ENCODE measurements around the gene FAM107B. TPM values are rescaled to one million over a fixed set of nuclear protein-coding genes. Genes with fewer than 3 reads are reported as not detected.
A peak's percentile ranks its signal among the peaks of the same experiment; 100 is the strongest.

FAM107B gene
- total RNA-seq, 3 donors from 2014 or later: 30.8 to 56.1 (median 51.8) TPM

DNA sequence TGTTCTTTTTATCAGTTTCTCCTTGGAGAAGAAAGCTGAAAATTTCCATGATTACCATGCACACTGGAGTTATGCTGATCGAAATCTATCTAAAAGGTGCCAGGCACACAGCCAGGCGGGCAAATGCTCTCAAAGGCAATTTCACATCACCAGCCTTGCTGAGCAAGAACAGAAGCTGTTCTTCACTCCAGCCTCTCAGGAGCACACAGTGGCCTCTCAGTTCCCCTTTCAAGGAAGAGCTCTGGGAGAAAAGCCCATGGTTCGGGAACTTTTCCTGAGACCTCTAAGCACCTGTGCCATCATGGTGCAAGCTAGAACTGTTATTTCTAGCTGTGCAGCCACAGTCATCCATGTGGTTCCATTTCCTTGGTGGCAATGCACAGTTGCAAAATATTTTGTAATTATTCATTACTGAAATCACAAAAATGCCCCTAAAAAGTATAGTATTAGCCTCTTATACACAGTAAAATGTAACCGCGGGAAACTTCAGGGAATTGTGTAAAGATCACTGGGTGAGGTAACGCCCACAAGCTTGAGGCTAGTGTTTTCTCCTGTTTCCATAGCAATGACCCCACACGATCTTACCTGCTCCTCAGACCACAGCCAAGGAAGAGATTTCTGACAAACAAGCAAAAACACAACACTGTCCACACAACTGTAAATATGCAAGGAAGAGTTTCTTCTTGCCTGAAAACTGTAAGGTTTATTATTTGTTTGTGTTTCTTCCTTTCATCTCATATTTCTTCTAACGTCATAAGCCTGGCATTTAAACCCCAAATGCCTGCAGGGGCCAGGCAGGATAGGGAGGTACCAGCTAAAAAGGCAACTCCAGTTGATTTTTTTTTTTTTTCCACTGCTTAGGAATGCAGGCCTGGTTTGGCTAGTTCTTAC, 121.2 kb downstream of the FAM107B start:
- Histone ChIP-seq H3K36me3 (no peaks in the 10 kb centered on the region), H3K27me3 (no peaks in the 10 kb centered on the region), H3K9me3 (no peaks in the 10 kb centered on the region), H3K4me3 (peak overlapping the region in 1 of 3 donors; percentile 17), H3K27ac (peak overlapping the region; percentile 90 to 92), H3K4me1 (peaks cover 4 to 22% of the 10 kb centered on the region in 2 donors)
- peak; percentile 60 to 75 for DNase-seq (ENCODE audit: low spot score in 2 of 2)
- intact Hi-C loops (cut with DNase I; ENCODE audit: low total_unique reads): no loop called here
- no peak for TF ChIP-seq POLR2A (IDR thresholded peaks at IDR 0.05)
- TF ChIP-seq POLR2AphosphoS5 (IDR thresholded peaks at IDR 0.05): peak in 2 of 3 donors; percentile 35 to 40

DNA sequence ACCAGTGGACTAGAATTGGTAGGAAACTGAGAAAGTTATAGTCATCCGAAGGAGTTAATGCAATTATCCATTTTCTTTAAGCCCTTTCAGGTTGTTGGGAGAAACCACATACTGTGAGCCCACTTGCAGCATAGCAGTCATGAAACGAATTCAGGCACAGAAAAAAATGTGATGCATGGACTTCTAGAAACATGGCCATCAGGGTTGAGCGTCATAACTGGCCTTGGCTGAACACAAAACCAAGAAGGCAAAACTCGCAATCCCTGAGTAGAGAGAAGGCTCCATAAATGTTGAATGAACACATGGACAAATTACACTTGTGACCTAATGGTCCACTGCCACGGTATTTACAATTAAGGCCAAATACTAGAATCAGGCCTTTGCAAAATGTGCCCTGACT, 121.9 kb downstream of the FAM107B start:
- no peak for DNase-seq (ENCODE audit: low spot score in 2 of 2)
- Histone ChIP-seq H3K4me1 (peaks cover 4 to 27% of the 10 kb centered on the region in 2 donors), H3K9me3 (no peaks in the 10 kb centered on the region), H3K36me3 (no peaks in the 10 kb centered on the region), H3K4me3 (no peak overlapping the region), H3K27me3 (no peaks in the 10 kb centered on the region), H3K27ac (peak overlapping the region; percentile 90 to 92)
- TF ChIP-seq, protein P1, sequence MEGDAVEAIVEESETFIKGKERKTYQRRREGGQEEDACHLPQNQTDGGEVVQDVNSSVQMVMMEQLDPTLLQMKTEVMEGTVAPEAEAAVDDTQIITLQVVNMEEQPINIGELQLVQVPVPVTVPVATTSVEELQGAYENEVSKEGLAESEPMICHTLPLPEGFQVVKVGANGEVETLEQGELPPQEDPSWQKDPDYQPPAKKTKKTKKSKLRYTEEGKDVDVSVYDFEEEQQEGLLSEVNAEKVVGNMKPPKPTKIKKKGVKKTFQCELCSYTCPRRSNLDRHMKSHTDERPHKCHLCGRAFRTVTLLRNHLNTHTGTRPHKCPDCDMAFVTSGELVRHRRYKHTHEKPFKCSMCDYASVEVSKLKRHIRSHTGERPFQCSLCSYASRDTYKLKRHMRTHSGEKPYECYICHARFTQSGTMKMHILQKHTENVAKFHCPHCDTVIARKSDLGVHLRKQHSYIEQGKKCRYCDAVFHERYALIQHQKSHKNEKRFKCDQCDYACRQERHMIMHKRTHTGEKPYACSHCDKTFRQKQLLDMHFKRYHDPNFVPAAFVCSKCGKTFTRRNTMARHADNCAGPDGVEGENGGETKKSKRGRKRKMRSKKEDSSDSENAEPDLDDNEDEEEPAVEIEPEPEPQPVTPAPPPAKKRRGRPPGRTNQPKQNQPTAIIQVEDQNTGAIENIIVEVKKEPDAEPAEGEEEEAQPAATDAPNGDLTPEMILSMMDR (IDR thresholded peaks at IDR 0.05): no peak
- TF ChIP-seq POLR2AphosphoS5 (IDR thresholded peaks at IDR 0.05): no peak
- TF ChIP-seq POLR2A (IDR thresholded peaks at IDR 0.05): no peak
- intact Hi-C loops (cut with DNase I; ENCODE audit: low total_unique reads): no loop called here

DNA sequence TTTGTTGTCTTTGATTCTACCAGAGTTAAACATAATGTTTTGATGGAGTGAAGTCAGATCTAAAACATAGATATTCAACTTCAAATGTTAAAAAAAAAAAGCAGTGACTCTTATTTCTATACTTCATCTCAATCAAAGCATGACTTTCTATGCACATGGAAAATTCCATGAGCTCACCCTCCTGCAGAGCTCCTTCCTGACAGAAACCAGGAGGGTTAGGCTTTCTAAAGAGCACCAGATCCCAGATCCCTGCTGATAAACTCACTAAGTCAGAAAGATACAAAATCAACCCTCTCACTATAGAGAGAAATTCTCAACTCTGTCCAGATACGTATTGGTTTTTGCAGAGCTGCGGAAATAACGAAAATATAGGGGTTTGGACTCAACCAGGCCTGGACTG, 122.6 kb downstream of the FAM107B start:
- Histone ChIP-seq H3K9me3 (no peaks in the 10 kb centered on the region), H3K4me3 (no peak overlapping the region), H3K27ac (peak overlapping the region; percentile 90 to 92), H3K36me3 (no peaks in the 10 kb centered on the region), H3K27me3 (no peaks in the 10 kb centered on the region), H3K4me1 (peaks cover 4 to 27% of the 10 kb centered on the region in 2 donors)
- TF ChIP-seq, protein P1 (IDR thresholded peaks at IDR 0.05): no peak
- TF ChIP-seq POLR2A (IDR thresholded peaks at IDR 0.05) (no peak), POLR2AphosphoS5 (IDR thresholded peaks at IDR 0.05) (no peak)
- intact Hi-C loops (cut with DNase I; ENCODE audit: low total_unique reads): no loop called here
- DNase-seq (ENCODE audit: low spot score in 2 of 2): no peak

DNA sequence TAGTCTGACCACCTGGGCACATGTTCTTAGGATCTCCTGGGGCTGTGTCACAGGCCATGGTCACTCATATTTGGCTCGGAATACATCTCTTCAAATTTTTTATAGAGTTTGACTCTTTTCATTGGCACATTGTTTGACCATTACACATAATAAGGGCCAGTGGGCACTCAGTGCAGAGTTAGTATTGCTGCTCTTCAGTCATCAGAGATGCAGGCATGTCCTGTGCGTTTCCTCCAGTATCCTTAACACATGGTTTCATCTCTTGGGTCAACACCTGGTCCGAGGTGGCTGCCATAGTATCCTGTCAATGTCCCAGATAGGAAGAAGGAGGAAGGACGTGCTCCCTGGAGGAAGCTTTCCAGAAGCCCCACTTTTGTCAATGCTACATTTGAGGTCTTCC, 125.0 kb downstream of the FAM107B start:
- intact Hi-C loops (cut with DNase I; ENCODE audit: low total_unique reads): no loop called here
- Histone ChIP-seq H3K27ac (no peak overlapping the region), H3K9me3 (no peaks in the 10 kb centered on the region), H3K27me3 (no peaks in the 10 kb centered on the region), H3K4me3 (no peak overlapping the region), H3K36me3 (no peaks in the 10 kb centered on the region), H3K4me1 (peaks cover 4 to 23% of the 10 kb centered on the region in 2 donors)
- TF ChIP-seq, protein P1 (IDR thresholded peaks at IDR 0.05): no peak
- TF ChIP-seq POLR2A (IDR thresholded peaks at IDR 0.05) (no peak), POLR2AphosphoS5 (IDR thresholded peaks at IDR 0.05) (no peak)
- no peak for DNase-seq (ENCODE audit: low spot score in 2 of 2)

DNA sequence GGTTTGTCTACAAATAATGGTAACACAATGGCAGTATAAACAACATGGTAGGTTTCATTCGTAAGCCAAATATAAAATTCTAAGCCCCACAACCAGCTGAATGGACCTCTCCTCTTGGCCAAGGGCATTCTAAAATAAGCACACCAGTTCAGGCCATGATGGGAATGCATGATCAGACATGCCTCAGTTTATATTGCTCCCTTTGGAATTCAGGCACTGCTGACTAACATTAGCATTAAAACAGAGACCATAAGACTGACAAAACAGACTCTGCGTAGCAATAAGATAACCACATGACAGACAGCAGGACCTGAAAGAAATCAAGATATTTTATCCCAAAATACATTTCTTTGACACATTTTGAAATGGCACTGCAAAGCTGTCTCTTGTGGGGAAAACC, 125.8 kb downstream of the FAM107B start:
- Histone ChIP-seq H3K36me3 (no peaks in the 10 kb centered on the region), H3K4me3 (no peak overlapping the region), H3K27me3 (no peaks in the 10 kb centered on the region), H3K27ac (peak overlapping the region in 1 of 2 donors; percentile 70), H3K9me3 (no peaks in the 10 kb centered on the region), H3K4me1 (peaks cover 4 to 15% of the 10 kb centered on the region in 2 donors)
- intact Hi-C loops (cut with DNase I; ENCODE audit: low total_unique reads): no loop called here
- no peak for DNase-seq (ENCODE audit: low spot score in 2 of 2)
- TF ChIP-seq POLR2AphosphoS5 (IDR thresholded peaks at IDR 0.05) (no peak), POLR2A (IDR thresholded peaks at IDR 0.05) (no peak)
- TF ChIP-seq, protein P1 (IDR thresholded peaks at IDR 0.05): no peak

All from breast epithelium (tissue), 4 donors.